Uterus (tissue), 2 donors: ENCODE results near the gene MAST2.

Experiments used
- POLR2A ChIP-seq, 2 donors: fragments of 450-650 bp; IDR thresholded peaks; one replicate each; pipeline ENCODE4 v1.6.1; 2016; ENCODE audit warnings: antibody characterized with exemption in 2 of 2, mild to moderate bottlenecking in 1 of 2, moderate library complexity in 1 of 2
- TF ChIP-seq, protein P1 (sequence below), 4 experiments: fragments of 200-600 bp in 2 of 4; fragments of 450-650 bp in 2 of 4; sonication (generic) in 2 of 4; IDR thresholded peaks; one replicate each; pipeline ENCODE4 v1.5.1; 2016 to 2019; ENCODE audit warnings: antibody characterized with exemption in 4 of 4, mild to moderate bottlenecking in 2 of 4, moderate library complexity in 1 of 4

DNA sequence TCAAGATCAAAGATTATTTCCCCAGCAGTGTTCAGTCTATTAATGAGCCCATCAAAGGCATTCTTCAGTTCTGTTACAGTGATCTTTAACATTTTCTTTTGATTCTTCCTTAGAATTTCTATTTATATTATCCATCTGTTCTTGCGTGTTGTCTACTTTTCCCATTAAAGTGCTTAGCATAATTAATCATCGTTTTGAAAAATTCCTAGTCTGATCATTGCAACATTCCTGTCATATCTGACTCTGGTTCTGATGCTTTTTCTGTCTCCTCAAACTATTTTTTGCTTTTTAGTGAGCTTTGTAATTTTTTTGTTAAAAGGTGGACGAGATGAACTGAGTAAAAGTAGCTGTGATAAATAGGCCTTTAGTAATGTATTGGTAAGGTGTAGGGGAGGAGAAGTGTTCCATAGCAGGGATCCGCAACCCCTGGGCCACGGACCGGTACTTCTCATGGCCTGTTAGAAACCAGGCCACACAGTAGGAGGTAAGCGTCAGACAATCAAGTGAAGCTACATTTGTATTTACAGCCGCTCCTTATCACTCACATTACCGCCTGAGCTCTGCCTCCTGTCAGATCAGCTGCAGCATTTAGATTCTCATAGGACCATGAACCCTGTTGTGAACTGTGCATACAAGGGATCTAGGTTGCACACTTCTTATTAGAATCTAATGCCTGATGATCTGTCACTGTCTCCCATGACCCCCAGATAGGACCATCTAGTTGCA lies 165.7 kb downstream of the MAST2 start:
- TF ChIP-seq, protein P1, sequence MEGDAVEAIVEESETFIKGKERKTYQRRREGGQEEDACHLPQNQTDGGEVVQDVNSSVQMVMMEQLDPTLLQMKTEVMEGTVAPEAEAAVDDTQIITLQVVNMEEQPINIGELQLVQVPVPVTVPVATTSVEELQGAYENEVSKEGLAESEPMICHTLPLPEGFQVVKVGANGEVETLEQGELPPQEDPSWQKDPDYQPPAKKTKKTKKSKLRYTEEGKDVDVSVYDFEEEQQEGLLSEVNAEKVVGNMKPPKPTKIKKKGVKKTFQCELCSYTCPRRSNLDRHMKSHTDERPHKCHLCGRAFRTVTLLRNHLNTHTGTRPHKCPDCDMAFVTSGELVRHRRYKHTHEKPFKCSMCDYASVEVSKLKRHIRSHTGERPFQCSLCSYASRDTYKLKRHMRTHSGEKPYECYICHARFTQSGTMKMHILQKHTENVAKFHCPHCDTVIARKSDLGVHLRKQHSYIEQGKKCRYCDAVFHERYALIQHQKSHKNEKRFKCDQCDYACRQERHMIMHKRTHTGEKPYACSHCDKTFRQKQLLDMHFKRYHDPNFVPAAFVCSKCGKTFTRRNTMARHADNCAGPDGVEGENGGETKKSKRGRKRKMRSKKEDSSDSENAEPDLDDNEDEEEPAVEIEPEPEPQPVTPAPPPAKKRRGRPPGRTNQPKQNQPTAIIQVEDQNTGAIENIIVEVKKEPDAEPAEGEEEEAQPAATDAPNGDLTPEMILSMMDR (IDR thresholded peaks at IDR 0.05): no peak
- TF ChIP-seq POLR2A (IDR thresholded peaks at IDR 0.05): no peak
